Eye (tissue), 1 donor: ENCODE measurements around the gene TSGA10IP.

Experiments used
- DNase-seq: peaks from one replicate; pipeline ENCODE4 v3.0.0-alpha.2; 2015

TSGA10IP gene

GRCh38 chr11:66008468-66009101, 63.3 kb downstream of the TSGA10IP start:
- DNase-seq, result no peak
